H9 (cell line): ENCODE results near the gene DLG2. TPM values are rescaled to one million over a fixed set of nuclear protein-coding genes. Genes with fewer than 3 reads are reported as not detected.
"Not testable (repeated sequence)": the region's sequence is repeated elsewhere in the genome, so short reads cannot be mapped to it uniquely, and the experiment has no call there.

Experiments used
- DNase-seq: peaks from one replicate; pipeline ENCODE4 v3.0.0-alpha.2; 2017
- H2AFZ ChIP-seq: one replicate; pipeline ENCODE4 v1.6.1; 2013; ENCODE audit warnings: mild to moderate bottlenecking, low read length, control low read depth, moderate library complexity
- H2AK5ac ChIP-seq: 2 replicates; pipeline ENCODE4 v1.6.1; 2013; ENCODE audit warnings: low read length, control low read depth, mixed read lengths; ENCODE audit not compliant: insufficient read length
- H2BK120ac ChIP-seq: one replicate; pipeline ENCODE4 v1.6.1; 2013; ENCODE audit warnings: low read depth, mild to moderate bottlenecking, low read length, control low read depth, inconsistent platforms; ENCODE audit not compliant: poor library complexity, severe bottlenecking
- H2BK12ac ChIP-seq: 2 replicates; pipeline ENCODE4 v1.6.1; 2013; ENCODE audit warnings: low read length, control low read depth, mixed read lengths, low read depth; ENCODE audit not compliant: insufficient read length
- H2BK15ac ChIP-seq: 2 replicates; pipeline ENCODE4 v1.6.1; 2013; ENCODE audit warnings: low read depth, low read length, control low read depth
- H2BK20ac ChIP-seq: one replicate; pipeline ENCODE4 v1.6.1; 2013; ENCODE audit warnings: low read depth, mild to moderate bottlenecking, low read length, control low read depth, inconsistent platforms; ENCODE audit not compliant: poor library complexity, severe bottlenecking
- H2BK5ac ChIP-seq: 2 replicates; pipeline ENCODE4 v1.6.1; 2013; ENCODE audit warnings: low read length, control low read depth, mixed read lengths; ENCODE audit not compliant: insufficient read length
- H3K14ac ChIP-seq: 2 replicates; pipeline ENCODE4 v1.6.1; 2013; ENCODE audit warnings: low read length, control low read depth; ENCODE audit not compliant: insufficient read depth
- H3K18ac ChIP-seq: 2 replicates; pipeline ENCODE4 v1.6.1; 2013; ENCODE audit warnings: low read depth, mild to moderate bottlenecking, mixed read lengths, low read length, control low read depth; ENCODE audit not compliant: insufficient read length
- H3K23ac ChIP-seq: 2 replicates; pipeline ENCODE4 v1.6.1; 2013; ENCODE audit warnings: low read length, control low read depth, mixed read lengths, low read depth; ENCODE audit not compliant: insufficient read length
- H3K23me2 ChIP-seq: 2 replicates; pipeline ENCODE4 v1.6.1; 2013; ENCODE audit warnings: low read depth, mild to moderate bottlenecking, mixed read lengths, low read length, control low read depth; ENCODE audit not compliant: insufficient read length, poor library complexity, severe bottlenecking
- H3K27ac ChIP-seq: 2 replicates; pipeline ENCODE4 v1.5.1; 2013; ENCODE audit warnings: low read length, control low read depth, mixed read lengths, low read depth; ENCODE audit not compliant: insufficient read length
- H3K27me3 ChIP-seq: 2 replicates; pipeline ENCODE4 v1.6.1; 2013; ENCODE audit warnings: low read length, control low read depth, inconsistent platforms; ENCODE audit not compliant: insufficient read depth
- H3K4ac ChIP-seq: 2 replicates; pipeline ENCODE4 v1.6.1; 2013; ENCODE audit warnings: low read depth, mild to moderate bottlenecking, control low read depth, inconsistent platforms, low read length, moderate library complexity
- H3K4me1 ChIP-seq: 2 replicates; pipeline ENCODE4 v1.6.1; 2013; ENCODE audit warnings: low read length, control low read depth, inconsistent platforms; ENCODE audit not compliant: insufficient read depth
- H3K4me2 ChIP-seq: 2 replicates; pipeline ENCODE4 v1.6.1; 2013; ENCODE audit warnings: low read length, control low read depth, mixed read lengths; ENCODE audit not compliant: insufficient read length, insufficient read depth
- H3K56ac ChIP-seq: 2 replicates; pipeline ENCODE4 v1.6.1; 2013; ENCODE audit warnings: low read depth, mild to moderate bottlenecking, mixed read lengths, low read length, control low read depth; ENCODE audit not compliant: insufficient read length
- H3K79me1 ChIP-seq: 2 replicates; pipeline ENCODE4 v1.6.1; 2013; ENCODE audit warnings: low read depth, mild to moderate bottlenecking, moderate library complexity, low read length, control low read depth, inconsistent platforms; ENCODE audit not compliant: insufficient read depth, poor library complexity, severe bottlenecking
- H3K79me2 ChIP-seq: 2 replicates; pipeline ENCODE4 v1.6.1; 2013; ENCODE audit warnings: low read length, control low read depth, inconsistent platforms; ENCODE audit not compliant: insufficient read depth
- H3K9ac ChIP-seq: 2 replicates; pipeline ENCODE4 v1.6.1; 2013; ENCODE audit warnings: low read length, control low read depth, mixed read lengths; ENCODE audit not compliant: insufficient read length; ENCODE audit errors: extremely low read depth
- H3K9me3 ChIP-seq: one replicate; pipeline ENCODE4 v1.6.1; 2013; ENCODE audit warnings: low read depth, low read length, inconsistent platforms; ENCODE audit not compliant: control insufficient read depth
- H3T11ph ChIP-seq: one replicate; pipeline ENCODE4 v1.6.1; 2013; ENCODE audit warnings: mild to moderate bottlenecking, low read length, control low read depth, inconsistent platforms
- H4K20me1 ChIP-seq: one replicate; pipeline ENCODE4 v1.6.1; 2013; ENCODE audit not compliant: control insufficient read depth, insufficient read length, insufficient read depth
- H4K5ac ChIP-seq: 2 replicates; pipeline ENCODE4 v1.6.1; 2013; ENCODE audit warnings: low read depth, mild to moderate bottlenecking, mixed read lengths, low read length, control low read depth; ENCODE audit not compliant: insufficient read length
- H4K8ac ChIP-seq: replicated peaks from 2 replicates; pipeline ENCODE4 v1.6.1; 2013; ENCODE audit warnings: low read length, control low read depth, mixed read lengths, low read depth; ENCODE audit not compliant: insufficient read length
- H4K91ac ChIP-seq: 2 replicates; pipeline ENCODE4 v1.6.1; 2013; ENCODE audit warnings: low read depth, mild to moderate bottlenecking, moderate library complexity, mixed read lengths, low read length, control low read depth; ENCODE audit not compliant: insufficient read length
- H3K27ac Mint-ChIP-seq, 3 experiments: 2 replicates in 2 of 3; 3 replicates in 1 of 3; pipeline ENCODE4 v1.8.0; 2020 to 2021; ENCODE audit warnings: mixed read lengths in 3 of 3, mild to moderate bottlenecking in 1 of 3, moderate library complexity in 1 of 3
- H3K27me3 Mint-ChIP-seq: 2 replicates; pipeline ENCODE4 v1.8.0; 2021; ENCODE audit warnings: low read depth, mild to moderate bottlenecking, moderate library complexity, mixed read lengths
- H3K36me3 Mint-ChIP-seq, 3 experiments: 2 replicates in 2 of 3; 3 replicates in 1 of 3; pipeline ENCODE4 v1.8.0; 2020 to 2021; ENCODE audit warnings: low read depth in 3 of 3, mixed read lengths in 3 of 3; ENCODE audit not compliant: insufficient read depth in 1 of 3
- H3K4me1 Mint-ChIP-seq, 2 experiments: 2 replicates each; pipeline ENCODE4 v1.8.0; 2020; ENCODE audit warnings: mixed read lengths in 2 of 2
- H3K4me3 Mint-ChIP-seq, 2 experiments: 2 replicates in 1 of 2; 3 replicates in 1 of 2; pipeline ENCODE4 v1.8.0; 2020 to 2021; ENCODE audit warnings: mild to moderate bottlenecking in 2 of 2, mixed read lengths in 2 of 2, moderate library complexity in 1 of 2
- H3K9me3 Mint-ChIP-seq, 2 experiments: 2 replicates in 1 of 2; 3 replicates in 1 of 2; pipeline ENCODE4 v1.8.0; 2020; ENCODE audit warnings: mild to moderate bottlenecking in 2 of 2, mixed read lengths in 2 of 2, moderate library complexity in 1 of 2
- WGBS: extraction: QIAGEN DNeasy Blood & Tissue Kit; methylation state at CpG from one replicate; pipeline ENCODE4 v1.1.7; 2013; ENCODE audit warnings: missing lambda C conversion rate, low lambda C conversion rate, mixed read lengths; ENCODE audit not compliant: insufficient read length; ENCODE audit errors: extremely low coverage; 5-methylcytosine and 5-hydroxymethylcytosine counted together
- total RNA-seq: library from RNA; stranded (reverse); gene quantifications from 2 replicates; pipeline ENCODE4 v1.2.1, GENCODE V29; 2021
- TF ChIP-seq, protein P1 (sequence below): fragments of 200-600 bp; sonication (generic); conservative IDR thresholded peaks from 3 replicates; pipeline ENCODE4 v1.8.0; 2021; ENCODE audit warnings: antibody characterized with exemption, mild to moderate bottlenecking

DLG2 gene
- total RNA-seq, 1 experiment from 2014 or later = 8.0 TPM

GRCh38 chr11:83436855-83437254 is 2190.3 kb downstream of the DLG2 start:
- Mint-ChIP-seq H3K27ac (no peak overlapping the region; a peak in 1 of 7 replicates), H3K36me3 (no peaks in the 10 kb centered on the region), H3K9me3 (no peaks in the 10 kb centered on the region), H3K4me1 (peaks cover 0 to 18% of the 10 kb centered on the region in 2 experiments), H3K4me3 (no peak overlapping the region), H3K27me3 (no peaks in the 10 kb centered on the region)
- no peak overlapping the region for H4K8ac ChIP-seq
- H3K18ac ChIP-seq = no peak overlapping the region
- H3K4ac ChIP-seq = no peak overlapping the region
- no CpG with 5 or more reads among the region's 3 CpGs for WGBS
- no peak overlapping the region for H3K23ac ChIP-seq
- H3K4me2 ChIP-seq = no peak overlapping the region
- TF ChIP-seq, protein P1, sequence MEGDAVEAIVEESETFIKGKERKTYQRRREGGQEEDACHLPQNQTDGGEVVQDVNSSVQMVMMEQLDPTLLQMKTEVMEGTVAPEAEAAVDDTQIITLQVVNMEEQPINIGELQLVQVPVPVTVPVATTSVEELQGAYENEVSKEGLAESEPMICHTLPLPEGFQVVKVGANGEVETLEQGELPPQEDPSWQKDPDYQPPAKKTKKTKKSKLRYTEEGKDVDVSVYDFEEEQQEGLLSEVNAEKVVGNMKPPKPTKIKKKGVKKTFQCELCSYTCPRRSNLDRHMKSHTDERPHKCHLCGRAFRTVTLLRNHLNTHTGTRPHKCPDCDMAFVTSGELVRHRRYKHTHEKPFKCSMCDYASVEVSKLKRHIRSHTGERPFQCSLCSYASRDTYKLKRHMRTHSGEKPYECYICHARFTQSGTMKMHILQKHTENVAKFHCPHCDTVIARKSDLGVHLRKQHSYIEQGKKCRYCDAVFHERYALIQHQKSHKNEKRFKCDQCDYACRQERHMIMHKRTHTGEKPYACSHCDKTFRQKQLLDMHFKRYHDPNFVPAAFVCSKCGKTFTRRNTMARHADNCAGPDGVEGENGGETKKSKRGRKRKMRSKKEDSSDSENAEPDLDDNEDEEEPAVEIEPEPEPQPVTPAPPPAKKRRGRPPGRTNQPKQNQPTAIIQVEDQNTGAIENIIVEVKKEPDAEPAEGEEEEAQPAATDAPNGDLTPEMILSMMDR = no peak
- no peak overlapping the region for H4K91ac ChIP-seq
- no peak overlapping the region for H3K9ac ChIP-seq
- no peak overlapping the region for H2BK15ac ChIP-seq
- H3K23me2 ChIP-seq = no peaks in the 10 kb centered on the region
- H2BK5ac ChIP-seq = no peak overlapping the region
- H3K27ac ChIP-seq = no peak overlapping the region
- H3K56ac ChIP-seq = no peak overlapping the region
- H2AFZ ChIP-seq = no peak overlapping the region
- H3K79me1 ChIP-seq = no peaks in the 10 kb centered on the region
- H4K20me1 ChIP-seq = no peaks in the 10 kb centered on the region
- no peak for DNase-seq
- H3K27me3 ChIP-seq = no peaks in the 10 kb centered on the region
- no peak overlapping the region for H3K14ac ChIP-seq
- H3K4me1 ChIP-seq = peaks cover 3% of the 10 kb centered on the region; the same call in 1 of the 2 replicates
- no peak overlapping the region for H2BK12ac ChIP-seq
- no peaks in the 10 kb centered on the region for H3K9me3 ChIP-seq
- H2AK5ac ChIP-seq = no peak overlapping the region
- H2BK120ac ChIP-seq = no peak overlapping the region
- H3T11ph ChIP-seq = no peak overlapping the region
- H2BK20ac ChIP-seq = no peak overlapping the region
- no peaks in the 10 kb centered on the region for H3K79me2 ChIP-seq
- H4K5ac ChIP-seq = no peak overlapping the region

- H2AFZ ChIP-seq, H3K4me3 Mint-ChIP-seq, H3K79me2 ChIP-seq, H4K8ac ChIP-seq, H2BK15ac ChIP-seq, H3K9ac ChIP-seq, H3K27me3 Mint-ChIP-seq, H2BK20ac ChIP-seq, H4K5ac ChIP-seq, H3K4me1 ChIP-seq, H2BK5ac ChIP-seq, H4K91ac ChIP-seq, H3K79me1 ChIP-seq, H3K4me2 ChIP-seq, H3K27ac ChIP-seq, H3K23ac ChIP-seq, H3K36me3 Mint-ChIP-seq, H3K4ac ChIP-seq, H3K56ac ChIP-seq, H3K27ac Mint-ChIP-seq, H3K9me3 Mint-ChIP-seq, H4K20me1 ChIP-seq, H2AK5ac ChIP-seq, H3K18ac ChIP-seq, H3K23me2 ChIP-seq, H3K27me3 ChIP-seq, H3T11ph ChIP-seq, H3K4me1 Mint-ChIP-seq, H2BK12ac ChIP-seq, H3K14ac ChIP-seq, H3K9me3 ChIP-seq: not testable (repeated sequence)
- no CpG with 5 or more reads among the region's 6 CpGs for WGBS
- peak; percentile 50 for DNase-seq
- H2BK120ac ChIP-seq = peak overlapping the region; percentile 23
Measured at GRCh38 chr11:83434812-83435211, 2192.3 kb downstream of the DLG2 start.
